GM10248 (cell line): ENCODE results near the gene SDCCAG8.

Experiments
- CTCF ChIA-PET: fragments of 300-600 bp; sonication (Branson Sonifier 250); formaldehyde crosslinking; extraction: SDS; loops from one replicate; lab custom pipeline; 2021; ENCODE audit warnings: antibody characterized with exemption; lab: Yijun Ruan, JAX
- POLR2A ChIA-PET: fragments of 350-650 bp; sonication (Branson Sonifier 250); formaldehyde crosslinking; extraction: SDS; loops from one replicate; lab custom pipeline; 2020; ENCODE audit warnings: antibody characterized with exemption; lab: Yijun Ruan, JAX
- DNase-seq: peaks from one replicate; pipeline ENCODE4 v3.0.0; 2012; ENCODE audit errors: extremely low spot score
- TF ChIP-seq, protein P1 (sequence below): IDR thresholded peaks from 2 replicates; pipeline ENCODE4 v1.5.1; 2012; ENCODE audit warnings: mild to moderate bottlenecking, low read depth; ENCODE audit errors: extremely low read depth, missing control alignments, control extremely low read depth

The SDCCAG8 gene

DNA sequence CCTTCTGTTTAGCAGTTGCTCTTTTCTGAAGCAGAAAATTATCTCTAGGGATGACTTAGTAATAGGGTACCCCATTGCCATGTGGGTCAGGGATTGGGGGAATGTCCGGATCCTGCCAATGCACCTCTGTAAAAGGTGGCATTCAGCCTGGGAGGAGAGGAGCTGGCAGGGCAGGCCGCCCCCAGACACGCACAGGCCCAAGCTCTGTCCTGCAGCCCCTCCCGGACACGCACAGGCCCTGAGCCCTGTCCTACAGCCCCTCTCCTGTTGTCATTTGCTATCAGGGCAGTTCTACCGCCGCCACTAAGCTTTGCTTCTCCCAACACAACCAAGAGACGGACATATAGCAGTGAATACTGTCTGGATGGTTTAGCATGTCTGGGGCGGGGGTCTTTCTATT lies 219.1 kb downstream of the SDCCAG8 start:
- ChIA-PET POLR2A (no interaction called here), CTCF (no interaction called here)
- DNase-seq: no peak
- TF ChIP-seq, protein P1, sequence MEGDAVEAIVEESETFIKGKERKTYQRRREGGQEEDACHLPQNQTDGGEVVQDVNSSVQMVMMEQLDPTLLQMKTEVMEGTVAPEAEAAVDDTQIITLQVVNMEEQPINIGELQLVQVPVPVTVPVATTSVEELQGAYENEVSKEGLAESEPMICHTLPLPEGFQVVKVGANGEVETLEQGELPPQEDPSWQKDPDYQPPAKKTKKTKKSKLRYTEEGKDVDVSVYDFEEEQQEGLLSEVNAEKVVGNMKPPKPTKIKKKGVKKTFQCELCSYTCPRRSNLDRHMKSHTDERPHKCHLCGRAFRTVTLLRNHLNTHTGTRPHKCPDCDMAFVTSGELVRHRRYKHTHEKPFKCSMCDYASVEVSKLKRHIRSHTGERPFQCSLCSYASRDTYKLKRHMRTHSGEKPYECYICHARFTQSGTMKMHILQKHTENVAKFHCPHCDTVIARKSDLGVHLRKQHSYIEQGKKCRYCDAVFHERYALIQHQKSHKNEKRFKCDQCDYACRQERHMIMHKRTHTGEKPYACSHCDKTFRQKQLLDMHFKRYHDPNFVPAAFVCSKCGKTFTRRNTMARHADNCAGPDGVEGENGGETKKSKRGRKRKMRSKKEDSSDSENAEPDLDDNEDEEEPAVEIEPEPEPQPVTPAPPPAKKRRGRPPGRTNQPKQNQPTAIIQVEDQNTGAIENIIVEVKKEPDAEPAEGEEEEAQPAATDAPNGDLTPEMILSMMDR: no peak

DNA sequence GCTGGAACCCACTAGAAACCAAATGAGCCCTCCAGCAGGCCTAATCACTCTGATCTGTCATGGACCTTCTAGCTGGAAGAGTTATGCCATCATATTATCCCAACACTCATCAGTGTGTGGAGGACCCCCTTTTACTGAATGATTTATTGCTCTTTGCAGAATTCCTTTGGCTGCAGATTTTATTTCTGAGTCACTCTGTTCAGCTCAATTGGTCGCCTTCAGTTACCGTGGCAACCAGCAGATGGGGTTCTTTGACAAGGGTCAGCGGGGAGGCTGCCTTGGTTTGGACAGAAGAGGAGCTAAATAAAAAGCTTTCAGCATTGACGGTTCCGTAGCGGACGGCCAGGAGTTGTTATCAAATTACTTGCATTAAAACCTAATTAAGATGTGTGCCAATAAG lies 220.1 kb downstream of the SDCCAG8 start:
- TF ChIP-seq, protein P1: no peak
- no peak for DNase-seq
- ChIA-PET CTCF (no interaction called here), POLR2A (no interaction called here)

DNA sequence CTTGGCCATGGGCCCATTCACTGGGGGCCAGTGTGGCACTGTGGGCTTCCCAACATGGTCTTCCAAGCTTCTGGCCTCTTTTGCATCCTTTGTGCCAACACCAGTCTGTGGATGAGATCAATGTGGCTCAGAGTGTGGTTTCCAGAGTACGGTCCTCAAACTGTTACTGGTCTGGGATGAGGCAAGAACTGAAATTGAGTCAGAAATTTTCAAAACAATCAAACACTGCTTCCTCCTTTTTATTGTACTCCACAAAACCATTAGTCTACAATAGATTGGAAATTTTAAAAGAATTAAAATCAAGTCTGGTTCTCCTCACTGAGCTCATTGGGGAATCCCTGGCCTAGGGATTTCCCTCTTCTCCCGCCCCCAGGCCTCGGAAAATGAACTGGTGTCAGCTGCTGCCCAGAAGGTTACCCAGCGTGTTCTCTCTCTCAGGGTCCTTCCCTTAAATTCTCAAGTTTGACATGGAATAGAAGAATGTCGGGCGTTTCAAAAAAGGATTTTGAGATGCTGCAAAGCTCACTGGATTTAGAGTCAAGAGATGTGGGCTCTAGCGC lies 222.0 kb downstream of the SDCCAG8 start:
- DNase-seq: no peak
- POLR2A ChIA-PET: no interaction called here
- TF ChIP-seq, protein P1: no peak
- CTCF ChIA-PET: interaction anchor here (1.1 to 1.2 kb wide), 2 partner anchors 28 to 35 kb away, joined by 3 read pairs; no protein-coding TSS in a partner anchor

DNA sequence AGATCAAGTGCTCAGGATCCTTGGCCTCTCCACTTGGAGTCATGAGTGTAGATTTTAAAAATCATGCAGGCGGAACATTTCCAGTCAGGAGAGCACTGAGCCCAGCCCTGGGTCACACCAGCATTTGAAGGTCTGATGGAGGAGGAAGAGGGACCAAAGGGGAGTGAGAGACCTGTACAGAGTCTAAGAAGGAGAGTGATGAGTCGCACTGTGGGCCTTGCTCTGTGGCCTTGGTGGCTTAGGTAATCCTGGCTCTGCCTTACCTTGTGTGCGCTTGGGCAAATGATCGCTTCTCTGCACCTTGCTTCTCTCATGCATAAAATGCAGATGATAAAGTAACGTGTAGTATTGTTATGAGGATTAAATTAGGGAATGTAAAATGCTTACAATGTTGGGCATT lies 225.3 kb downstream of the SDCCAG8 start:
- no peak for DNase-seq
- ChIA-PET POLR2A (no interaction called here), CTCF (no interaction called here)
- TF ChIP-seq, protein P1: no peak

DNA sequence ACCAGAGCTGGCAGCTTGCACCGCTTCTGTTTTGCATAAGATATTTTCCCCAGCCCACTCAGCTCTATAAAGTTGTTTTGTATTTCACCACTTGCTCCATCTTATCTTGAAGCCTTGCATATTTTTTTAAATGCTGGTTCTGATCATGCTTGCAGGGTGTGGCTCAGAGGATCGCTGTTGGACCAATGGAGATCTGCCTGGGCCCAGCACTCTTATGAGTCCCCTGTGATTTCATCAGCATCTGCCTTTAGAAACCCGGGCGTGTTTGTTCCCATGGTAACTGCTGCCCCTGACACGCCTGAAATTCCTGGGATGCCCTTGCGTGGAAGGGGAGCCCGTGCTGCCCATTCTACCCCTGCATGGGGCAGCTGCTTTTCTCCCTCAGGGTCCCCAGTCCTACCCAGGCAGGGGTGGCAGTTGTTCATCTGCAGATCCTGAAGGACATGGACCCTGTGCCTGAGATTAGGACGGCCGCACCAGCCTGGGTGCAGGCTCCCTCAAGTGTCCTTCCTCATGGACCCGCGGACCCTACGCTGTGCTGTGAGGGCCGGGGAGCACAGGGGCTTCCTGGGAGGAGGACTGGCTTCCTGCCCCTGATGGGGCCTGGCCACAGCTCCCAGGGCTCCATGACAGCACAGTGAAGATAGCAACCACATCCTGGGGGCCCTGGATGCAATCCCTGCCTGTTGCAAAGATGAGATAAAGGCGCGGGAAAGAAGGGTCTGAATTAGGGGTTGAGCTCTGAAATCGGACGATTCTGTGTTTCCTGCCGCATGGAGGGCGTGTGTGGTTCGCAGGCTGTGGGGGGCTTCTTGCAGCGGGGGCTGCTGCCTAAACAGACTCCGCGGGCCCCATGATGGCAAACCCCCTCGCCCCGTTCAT lies 226.5 kb downstream of the SDCCAG8 start:
- POLR2A ChIA-PET: no interaction called here
- no peak for DNase-seq
- TF ChIP-seq, protein P1: no peak
- CTCF ChIA-PET: interaction anchor here (1.6 kb wide), 1 partner anchor 15 kb away, joined by 6 read pairs; no protein-coding TSS in a partner anchor

DNA sequence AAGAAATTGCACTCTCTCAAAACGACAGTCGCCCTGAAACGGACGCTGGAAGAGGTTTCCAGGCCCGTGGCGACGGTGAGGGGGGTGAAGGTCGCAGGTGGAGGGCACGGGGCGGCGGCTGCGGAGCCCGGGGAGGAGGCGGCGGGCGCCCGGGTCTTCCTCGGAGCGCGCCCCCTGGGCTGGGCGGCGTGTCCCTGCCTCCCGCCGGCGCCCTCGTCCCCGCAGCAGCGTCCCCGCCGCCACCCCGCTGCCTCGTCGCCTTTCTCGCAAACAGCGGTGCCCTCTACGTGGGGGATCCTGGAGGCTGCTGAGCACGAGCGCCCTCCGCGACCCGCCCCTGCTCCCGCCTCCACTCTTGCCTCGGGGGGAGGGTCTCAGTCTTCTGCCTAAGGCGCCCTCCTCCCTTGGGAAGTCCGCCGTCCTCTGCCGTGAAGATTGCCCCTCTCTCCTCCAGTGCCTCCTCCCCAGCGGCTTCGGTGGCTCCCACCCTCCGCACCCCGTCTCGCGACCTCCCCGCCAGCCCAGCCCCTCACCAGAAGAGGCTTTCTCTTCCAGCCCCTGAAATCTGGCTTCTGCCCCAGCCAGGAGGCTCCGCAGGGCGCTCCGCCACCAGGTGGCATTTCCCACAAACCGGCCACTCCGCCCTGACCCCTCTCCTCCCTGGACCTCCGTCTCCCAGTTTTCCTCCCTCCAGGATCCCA lies 227.4 kb downstream of the SDCCAG8 start:
- POLR2A ChIA-PET: no interaction called here
- DNase-seq: no peak
- CTCF ChIA-PET: interaction anchor here (1.5 to 1.6 kb wide), 3 partner anchors 15 to 37 kb away, joined by 3 to 6 read pairs (median 4); no protein-coding TSS in a partner anchor
- TF ChIP-seq, protein P1: peak; percentile 24
